HEK293 (cell line): ENCODE measurements around the gene OPRM1.

Source experiments
- CTCF ChIA-PET: fragments of 350-600 bp; formaldehyde crosslinking; extraction: SDS; loops from one replicate; lab custom pipeline; 2021; ENCODE audit warnings: antibody characterized with exemption; lab: Yijun Ruan, JAX
- POLR2A ChIA-PET: fragments of 300-600 bp; formaldehyde crosslinking; extraction: SDS; loops from one replicate; lab custom pipeline; 2020; ENCODE audit warnings: antibody characterized with exemption, inconsistent platforms; lab: Yijun Ruan, JAX
- H3K27ac ChIP-seq: fragments of 200-500 bp; sonication (Bioruptor generic); 2 replicates; pipeline ENCODE4 v1.5.1; 2014; ENCODE audit warnings: low read depth, low read length, control low read depth, inconsistent platforms; ENCODE audit errors: extremely low read depth
- H3K36me3 ChIP-seq, 2 experiments: fragments of 200-500 bp in 1 of 2; sonication (Bioruptor generic) in 1 of 2; 1 replicate in 1 of 2; 2 replicates in 1 of 2; pipeline ENCODE4 v1.5.1; 2014 to 2017; ENCODE audit warnings: inconsistent platforms in 2 of 2, low read length in 2 of 2; ENCODE audit not compliant: control insufficient read depth in 2 of 2, insufficient read depth in 1 of 2
- H3K4me1 ChIP-seq: fragments of 200-500 bp; sonication (Bioruptor generic); 2 replicates; pipeline ENCODE4 v1.5.1; 2014; ENCODE audit warnings: mild to moderate bottlenecking, low read length, inconsistent platforms; ENCODE audit not compliant: control insufficient read depth, insufficient read depth
- H3K4me3 ChIP-seq: 2 replicates; pipeline ENCODE4 v1.5.1; 2011; ENCODE audit warnings: low read depth, mild to moderate bottlenecking, control low read depth, low read length, moderate library complexity
- H3K9me3 ChIP-seq: fragments of 200-500 bp; sonication (Bioruptor generic); 2 replicates; pipeline ENCODE4 v1.5.1; 2014; ENCODE audit warnings: low read depth, low read length, inconsistent platforms; ENCODE audit not compliant: control insufficient read depth, insufficient read depth
- KLF10 ChIP-seq: fragments of 450-650 bp; IDR thresholded peaks from 2 replicates; pipeline ENCODE4 v1.5.1; 2018; ENCODE audit warnings: missing biosample characterization, mild to moderate bottlenecking, missing genetic modification characterization
- PRDM6 ChIP-seq: fragments of 450-650 bp; formaldehyde crosslinking; IDR thresholded peaks from 2 replicates; pipeline ENCODE4 v1.5.1; 2017; ENCODE audit warnings: missing biosample characterization, missing genetic modification characterization
- ZBTB1 ChIP-seq: fragments of 450-650 bp; formaldehyde crosslinking; IDR thresholded peaks from 2 replicates; pipeline ENCODE4 v1.5.1; 2016; ENCODE audit warnings: missing biosample characterization, missing genetic modification characterization
- ZNF112 ChIP-seq: fragments of 450-650 bp; formaldehyde crosslinking; IDR thresholded peaks from 2 replicates; pipeline ENCODE4 v1.5.0; 2017; ENCODE audit warnings: missing biosample characterization, missing genetic modification characterization
- ZNF302 ChIP-seq: fragments of 450-650 bp; formaldehyde crosslinking; IDR thresholded peaks from 2 replicates; pipeline ENCODE4 v1.5.1; 2016; ENCODE audit warnings: missing biosample characterization, missing genetic modification characterization, low read depth
- ZNF341 ChIP-seq: fragments of 450-650 bp; formaldehyde crosslinking; IDR thresholded peaks from 2 replicates; pipeline ENCODE4; 2016; ENCODE audit warnings: low read depth, missing biosample characterization, missing genetic modification characterization
- ZNF416 ChIP-seq: fragments of 450-650 bp; formaldehyde crosslinking; IDR thresholded peaks from 2 replicates; pipeline ENCODE4 v1.5.1; 2016; ENCODE audit warnings: missing biosample characterization, missing genetic modification characterization
- ZNF501 ChIP-seq: fragments of 450-650 bp; formaldehyde crosslinking; IDR thresholded peaks from 2 replicates; pipeline ENCODE4 v1.5.1; 2016; ENCODE audit warnings: missing biosample characterization, missing genetic modification characterization
- ZNF514 ChIP-seq: fragments of 450-650 bp; formaldehyde crosslinking; IDR thresholded peaks from 2 replicates; pipeline ENCODE4 v1.5.1; 2016; ENCODE audit warnings: missing biosample characterization, missing genetic modification characterization
- ZNF518A ChIP-seq: fragments of 450-650 bp; formaldehyde crosslinking; conservative IDR thresholded peaks from 2 replicates; pipeline ENCODE4 v1.5.1; 2016; ENCODE audit warnings: low read depth, missing biosample characterization, missing genetic modification characterization
- ZNF529 ChIP-seq: fragments of 450-650 bp; formaldehyde crosslinking; IDR thresholded peaks from 2 replicates; pipeline ENCODE4 v1.5.1; 2017; ENCODE audit warnings: missing genetic modification characterization, missing biosample characterization; ENCODE audit not compliant: insufficient replicate concordance
- ZNF654 ChIP-seq: fragments of 450-650 bp; formaldehyde crosslinking; IDR thresholded peaks from 2 replicates; pipeline ENCODE4 v1.5.1; 2016; ENCODE audit warnings: low read depth, missing biosample characterization, missing genetic modification characterization
- ZSCAN4 ChIP-seq: fragments of 450-650 bp; formaldehyde crosslinking; IDR thresholded peaks from 2 replicates; pipeline ENCODE4 v1.5.1; 2017; ENCODE audit warnings: missing biosample characterization, missing genetic modification characterization
- TF ChIP-seq, protein P1 (sequence below): fragments of 450-650 bp; formaldehyde crosslinking; IDR thresholded peaks from 2 replicates; pipeline ENCODE4 v1.5.1; 2017; ENCODE audit warnings: missing biosample characterization, mild to moderate bottlenecking, missing genetic modification characterization, moderate library complexity

OPRM1 gene

DNA sequence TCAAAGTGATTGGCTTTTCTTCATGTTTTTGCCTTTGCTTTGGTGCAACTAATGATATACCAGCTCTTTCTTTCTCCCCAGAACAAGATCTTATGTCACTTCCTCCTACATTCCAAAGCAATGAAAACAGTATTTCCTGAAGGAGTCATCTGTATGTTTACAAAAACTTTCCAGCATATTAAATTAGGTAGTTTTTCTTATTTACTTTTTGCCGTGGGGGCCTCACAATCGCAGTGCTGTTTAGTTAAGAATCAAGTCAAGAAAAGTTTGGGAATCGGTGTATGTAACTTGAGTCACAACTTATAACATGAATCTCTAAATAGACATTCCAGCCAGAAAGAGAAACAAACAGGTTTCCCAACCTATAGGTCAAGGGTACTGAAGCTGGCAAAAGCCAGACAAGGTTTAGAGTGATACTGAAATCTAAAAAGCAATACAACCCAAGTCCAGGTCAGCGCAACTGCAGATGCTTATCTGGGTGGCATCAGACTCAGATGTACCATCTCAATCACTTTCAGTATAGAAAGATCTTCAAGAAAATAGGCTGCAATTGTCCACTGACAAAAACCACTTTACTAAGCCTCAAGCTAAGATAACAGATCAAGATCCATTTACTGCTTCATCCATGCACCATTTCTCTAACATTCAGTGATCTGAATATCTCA lies 253.9 kb downstream of the OPRM1 start (continued):
- TF ChIP-seq PRDM6 (tag by site-specific recombination) = peak; percentile 39
- no peak for TF ChIP-seq ZNF654
- no peak for TF ChIP-seq ZNF112 (tag by site-specific recombination)
- no peak for TF ChIP-seq KLF10 (tag by site-specific recombination)
- TF ChIP-seq ZNF302 (tag by site-specific recombination) = no peak
- TF ChIP-seq, protein P1, sequence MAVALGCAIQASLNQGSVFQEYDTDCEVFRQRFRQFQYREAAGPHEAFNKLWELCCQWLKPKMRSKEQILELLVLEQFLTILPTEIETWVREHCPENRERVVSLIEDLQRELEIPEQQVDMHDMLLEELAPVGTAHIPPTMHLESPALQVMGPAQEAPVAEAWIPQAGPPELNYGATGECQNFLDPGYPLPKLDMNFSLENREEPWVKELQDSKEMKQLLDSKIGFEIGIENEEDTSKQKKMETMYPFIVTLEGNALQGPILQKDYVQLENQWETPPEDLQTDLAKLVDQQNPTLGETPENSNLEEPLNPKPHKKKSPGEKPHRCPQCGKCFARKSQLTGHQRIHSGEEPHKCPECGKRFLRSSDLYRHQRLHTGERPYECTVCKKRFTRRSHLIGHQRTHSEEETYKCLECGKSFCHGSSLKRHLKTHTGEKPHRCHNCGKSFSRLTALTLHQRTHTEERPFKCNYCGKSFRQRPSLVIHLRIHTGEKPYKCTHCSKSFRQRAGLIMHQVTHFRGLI (tag by site-specific recombination) = no peak
- no peak for TF ChIP-seq ZNF514 (tag by site-specific recombination)
- no peak for TF ChIP-seq ZNF501
- no peak for TF ChIP-seq ZNF416
- no peak for TF ChIP-seq ZNF529 (tag by site-specific recombination)
- no peak for TF ChIP-seq ZBTB1 (tag by site-specific recombination)
- TF ChIP-seq ZNF518A (tag by site-specific recombination) = peak; percentile 38; the same call in 1 of the 2 replicates

GRCh38 chr6:154295733-154296132 lies 256.7 kb downstream of the OPRM1 start:
- POLR2A ChIA-PET = no interaction called here

More at GRCh38 chr6:154295733-154296132, 256.7 kb downstream of the OPRM1 start:
- Histone ChIP-seq H3K9me3 (no peaks in the 10 kb centered on the region), H3K36me3 (no peaks in the 10 kb centered on the region), H3K4me1 (no peaks in the 10 kb centered on the region), H3K27ac (no peak overlapping the region), H3K4me3 (no peak overlapping the region)
- TF ChIP-seq ZNF341 (tag by site-specific recombination) (no peak), ZSCAN4 (tag by site-specific recombination) (peak; percentile 92)
- CTCF ChIA-PET = no interaction called here
